Renal cortical epithelial cell (primary cell): ENCODE measurements around the gene RERG. TPM values are rescaled to one million over a fixed set of nuclear protein-coding genes. Genes with fewer than 3 reads are reported as not detected.
A peak's percentile ranks its signal among the peaks of the same experiment; 100 is the strongest.
"Not testable (repeated sequence)": the region's sequence is repeated elsewhere in the genome, so short reads cannot be mapped to it uniquely, and the experiment has no call there.

Source experiments
- DNase-seq: peaks from one replicate; pipeline ENCODE4 v3.0.0-alpha.2; 2011; ENCODE audit warnings: low read depth
- total RNA-seq: library from RNA; depleted of rRNA; stranded (reverse); fragments of >200 nt; gene quantifications from 2 replicates; pipeline ENCODE4 v1.2.3, GENCODE V29; 2014

Gene RERG
- 4.1 TPM in 1 of 2 replicates, not detected in the other for total RNA-seq

- DNase-seq, result peak; percentile 44
These were observed at the start of gene RERG for GRCh38 chr12:15220915-15221885. RERG (minus strand) TSS chr12:15221417; CDS start chr12:15217489, 3,928 bp downstream.

DNA sequence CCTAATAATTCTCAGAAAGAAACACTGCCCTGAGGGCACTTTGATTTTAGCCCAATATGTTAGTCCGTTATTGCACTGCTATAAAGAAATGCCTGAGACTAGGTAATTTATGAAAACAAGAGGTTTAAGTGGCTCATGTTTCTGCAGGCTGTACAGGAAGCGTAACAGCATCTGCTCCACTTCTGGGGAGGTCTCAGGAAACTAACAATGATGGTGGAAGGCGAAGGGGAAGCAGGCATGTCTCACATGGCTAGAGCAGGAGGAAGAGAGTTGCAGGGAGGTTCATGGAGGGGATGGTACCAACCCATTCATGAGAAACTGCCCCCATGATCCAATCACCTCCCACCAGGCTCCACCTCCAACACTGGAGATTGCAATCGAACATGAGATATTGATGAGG is 49.4 kb upstream of the RERG start:
- no peak for DNase-seq

- DNase-seq, result peak; percentile 78
These were observed 47.8 kb upstream of the RERG start for GRCh38 chr12:15268927-15269552.

DNA sequence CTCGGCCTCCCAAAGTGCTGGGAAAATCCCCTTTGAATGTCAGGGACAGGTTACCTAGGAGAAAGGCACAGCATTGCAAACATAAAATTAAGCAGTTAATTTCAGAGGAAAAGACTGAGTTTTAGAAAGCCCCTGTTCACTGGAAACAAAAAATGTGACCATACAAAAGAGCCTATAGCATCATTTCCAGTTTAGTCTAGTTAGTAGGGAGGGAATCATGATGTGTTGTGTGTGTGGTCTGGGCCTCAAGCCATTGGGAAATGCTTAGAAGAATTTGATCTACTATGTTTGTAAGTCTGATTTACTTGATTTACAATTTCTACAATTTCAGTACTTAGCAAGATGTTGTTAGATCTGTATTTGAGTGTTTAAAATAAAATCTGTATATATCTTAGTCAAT is 47.1 kb upstream of the RERG start:
- DNase-seq, result peak; percentile 6

DNA sequence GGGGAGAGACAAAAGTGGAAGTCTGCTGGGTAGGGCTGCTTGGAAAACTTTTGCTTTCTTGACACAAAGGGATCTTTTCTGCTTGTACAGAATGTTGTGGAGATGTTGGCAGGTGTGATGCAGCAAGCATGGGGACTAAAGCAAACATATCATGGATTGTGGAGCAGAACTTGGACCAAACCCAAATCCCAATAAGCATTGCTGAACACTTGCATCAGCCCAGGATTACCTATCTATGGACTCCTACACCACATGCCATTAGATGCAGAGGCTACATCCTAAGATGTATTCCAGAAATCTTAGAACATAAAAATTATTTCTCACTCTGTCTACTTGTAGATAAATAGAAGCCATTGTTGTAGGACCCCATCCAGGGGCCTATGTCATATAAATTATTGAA is 44.7 kb upstream of the RERG start:
- no peak for DNase-seq

- DNase-seq, result peak; percentile 91
These were observed 35.5 kb upstream of the RERG start for GRCh38 chr12:15256761-15257160.

DNA sequence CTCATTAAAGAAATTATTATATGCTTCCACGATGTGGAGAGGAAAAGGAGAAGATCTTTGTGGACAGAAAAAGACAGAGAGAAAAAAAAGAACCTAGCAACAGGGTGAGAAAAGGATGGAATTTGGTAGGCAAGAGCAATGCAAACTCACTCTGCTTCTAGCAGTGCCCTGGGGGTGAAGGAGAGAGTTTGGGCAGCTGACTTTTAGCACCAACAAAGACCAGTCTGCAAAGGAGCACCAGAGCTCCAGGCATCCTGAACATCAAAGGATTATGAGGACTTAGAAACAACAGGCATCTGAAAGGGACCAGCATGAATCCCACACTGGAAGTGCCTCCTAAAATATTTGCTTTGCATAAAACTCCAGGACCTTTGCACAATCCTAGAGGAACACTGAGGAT is 32.8 kb upstream of the RERG start:
- no peak for DNase-seq

DNA sequence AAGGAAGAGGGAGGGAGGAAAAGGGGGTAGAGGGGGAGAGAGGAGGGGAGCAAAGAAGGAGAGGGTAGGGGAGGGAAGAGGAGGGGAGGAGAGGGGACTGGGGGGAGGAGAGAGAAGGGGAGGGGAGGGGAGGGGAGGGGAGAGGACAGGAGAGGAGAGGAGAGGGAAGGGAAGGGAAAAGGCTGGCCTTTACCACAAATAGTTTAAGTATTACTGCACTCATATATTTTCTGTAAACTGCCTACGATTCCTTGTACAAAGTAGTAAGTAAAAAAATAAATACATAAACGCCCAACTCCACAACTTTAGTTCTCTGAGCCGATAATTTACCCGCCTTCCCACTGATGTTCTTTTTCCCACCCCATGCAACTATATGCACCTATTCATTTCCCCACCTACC is 23.7 kb upstream of the RERG start:
- no peak for DNase-seq

DNA sequence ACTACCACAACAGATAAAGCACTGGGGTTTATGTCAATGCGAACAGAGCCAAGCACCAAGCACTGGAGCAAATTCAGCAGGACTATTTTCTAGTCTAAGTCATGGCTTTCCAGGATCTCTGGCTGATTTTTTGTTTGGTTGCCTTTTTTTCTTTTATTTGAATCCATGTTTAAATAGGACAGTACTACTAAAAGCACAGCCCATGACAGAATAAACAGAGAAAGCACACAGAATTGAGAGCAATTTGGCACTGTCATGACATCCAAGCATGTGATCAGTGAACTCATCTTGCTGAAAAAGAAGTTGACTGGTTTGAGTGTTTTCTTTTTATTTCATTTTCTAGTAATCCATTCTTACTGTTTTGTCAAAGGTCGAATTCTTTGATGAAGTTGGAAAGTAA is 23.1 kb upstream of the RERG start:
- DNase-seq, result no peak

DNA sequence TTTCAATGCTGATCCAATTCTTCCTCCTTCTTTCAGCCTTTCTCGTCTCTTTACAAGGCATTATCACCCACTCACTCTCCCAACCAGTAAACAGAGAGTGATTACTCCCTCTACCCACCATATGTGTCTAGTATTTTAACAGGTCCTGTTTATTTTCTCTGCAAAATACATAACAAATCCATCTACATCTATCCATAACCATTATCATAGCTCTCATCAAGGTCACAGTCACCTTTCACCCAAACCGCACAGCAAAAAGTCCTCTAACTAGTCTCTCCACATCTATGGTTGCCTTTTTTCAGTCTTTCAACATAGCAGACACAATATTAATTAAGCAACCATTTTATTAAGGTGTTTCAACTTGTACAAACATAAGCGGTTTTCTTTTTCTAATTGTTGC is 21.9 kb upstream of the RERG start:
- DNase-seq, result no peak

DNA sequence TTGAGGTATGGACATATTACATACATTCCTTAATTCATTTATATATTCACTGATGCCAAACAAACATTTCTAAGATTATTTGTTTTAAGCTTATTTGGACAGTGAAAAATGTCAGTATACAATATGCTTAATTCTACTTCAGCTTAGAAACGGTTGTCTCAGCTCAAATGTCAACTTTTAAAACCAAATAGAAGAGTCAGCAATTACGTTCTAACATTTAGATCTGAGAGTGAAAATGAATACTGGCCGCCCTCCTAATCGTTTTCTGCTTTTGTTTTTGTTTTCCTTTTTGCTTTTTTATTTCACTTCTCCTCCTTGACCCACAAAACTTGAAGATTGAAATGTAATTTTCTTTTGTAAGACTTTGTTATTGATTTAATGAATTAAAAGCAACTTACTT is 19.7 kb upstream of the RERG start:
- DNase-seq, result no peak

- no peak for DNase-seq
These were observed 13.3 kb upstream of the RERG start for GRCh38 chr12:15234508-15234907.

GRCh38 chr12:15234011-15234410 is 12.8 kb upstream of the RERG start:
- DNase-seq, result no peak

- no peak for DNase-seq
These were observed 11.7 kb upstream of the RERG start for GRCh38 chr12:15232959-15233358.

GRCh38 chr12:15231493-15231892 is 10.3 kb upstream of the RERG start:
- no peak for DNase-seq

- DNase-seq, result no peak
These were observed 9.5 kb upstream of the RERG start for GRCh38 chr12:15230751-15231150.

DNA sequence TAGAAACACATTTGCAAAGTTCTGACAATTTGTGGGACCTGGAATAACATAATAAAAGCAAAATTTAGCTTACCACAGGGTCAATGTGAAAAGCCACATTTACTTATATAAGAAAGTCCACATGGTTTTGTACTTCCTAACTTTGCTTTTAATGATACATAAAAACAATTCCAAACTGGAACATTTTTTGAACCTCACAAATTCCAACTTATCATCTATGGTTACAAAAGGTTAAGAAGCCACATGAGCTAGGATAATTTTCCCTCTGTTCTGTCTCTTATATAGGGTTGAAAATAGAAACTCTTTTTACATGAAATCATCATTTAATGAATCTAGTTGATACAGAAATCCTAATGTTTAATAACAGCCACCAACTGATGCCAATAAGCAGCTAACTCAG is 8.9 kb upstream of the RERG start:
- DNase-seq, result no peak

DNA sequence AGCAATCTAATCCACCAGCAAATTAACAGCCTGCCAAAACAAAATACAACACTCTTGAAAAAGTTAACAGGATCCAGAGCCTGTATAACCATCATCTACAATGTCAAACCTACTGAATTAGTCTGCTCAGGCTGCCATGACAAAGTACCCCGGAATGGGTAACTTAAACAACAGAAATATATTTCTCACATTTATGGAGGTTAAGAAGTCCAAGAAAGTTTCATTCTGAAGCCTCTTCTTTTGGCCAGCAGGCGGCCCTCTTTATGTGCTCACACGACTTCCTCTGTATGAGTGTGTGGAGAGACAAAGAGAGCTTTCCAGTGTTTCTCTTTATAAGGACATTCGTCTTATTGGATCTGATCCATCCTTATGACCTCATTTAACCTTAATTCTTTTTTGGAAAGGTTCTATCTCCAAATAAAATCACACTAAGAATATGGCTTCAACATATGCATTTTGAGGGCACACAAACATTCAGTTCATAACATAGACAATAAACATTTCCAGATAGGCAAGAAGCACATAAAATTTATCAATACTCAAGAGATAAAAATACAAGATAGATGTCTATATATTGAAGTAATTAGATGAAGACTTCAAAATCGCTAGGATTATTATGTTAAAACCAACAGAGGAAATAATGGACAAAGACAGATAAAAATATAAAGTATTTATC is 5.9 kb upstream of the RERG start:
- peak; percentile 59 for DNase-seq

GRCh38 chr12:15225863-15226218 is 4.6 kb upstream of the RERG start:
- not testable (repeated sequence) for DNase-seq

DNA sequence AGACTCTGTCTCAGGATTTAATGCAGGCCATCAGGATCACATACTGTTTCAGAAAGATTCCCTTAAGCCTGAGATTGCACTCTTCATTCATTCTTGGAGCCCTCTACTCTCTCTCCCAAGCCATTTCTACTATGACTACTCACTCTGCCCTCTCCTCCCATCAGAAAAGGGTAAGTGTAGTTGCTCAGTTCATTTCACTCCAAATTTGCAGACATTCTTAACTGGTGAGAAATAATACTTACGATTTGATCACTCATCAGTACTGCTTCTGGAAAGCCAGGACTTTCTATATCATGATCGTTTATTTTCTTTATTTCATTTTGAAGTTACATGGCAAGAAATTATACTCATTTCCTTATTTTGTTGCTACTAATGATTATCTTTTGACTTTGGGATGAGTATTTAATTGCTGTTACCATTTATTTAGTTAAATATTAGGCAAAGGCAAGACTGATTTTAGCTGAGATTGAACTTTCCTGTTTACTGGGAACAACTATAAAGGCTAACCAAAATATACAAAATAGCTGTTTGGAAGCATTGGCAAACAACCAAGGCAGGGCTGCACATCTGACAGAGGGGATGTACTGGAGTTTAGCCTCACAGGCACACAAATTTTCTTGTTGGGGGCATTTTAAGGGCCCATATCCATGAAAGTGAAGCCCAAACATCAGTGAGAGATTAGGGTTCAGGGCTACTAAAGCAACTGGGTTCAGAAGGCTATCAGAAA is 4.1 kb upstream of the RERG start:
- DNase-seq, result no peak

DNA sequence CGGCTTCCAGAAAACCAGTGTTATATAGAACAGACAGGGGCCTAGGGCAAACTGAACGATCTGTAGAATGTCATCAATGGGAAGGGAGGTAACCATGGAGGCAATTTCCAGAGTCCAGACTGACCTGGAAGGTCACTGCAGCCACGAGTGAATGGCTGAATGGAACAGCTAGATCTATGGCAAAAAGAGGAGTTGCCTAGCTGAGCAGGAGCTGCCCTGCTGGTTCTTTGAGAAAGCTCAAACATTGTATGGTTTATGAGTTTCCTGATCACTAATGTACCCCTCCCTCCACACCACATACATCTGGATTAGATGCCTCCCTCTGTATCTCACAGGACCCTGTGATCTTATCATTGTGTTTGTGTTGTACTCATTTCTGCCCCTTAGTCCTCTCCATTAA is 1.0 kb upstream of the RERG start:
- no peak for DNase-seq

GRCh38 chr12:15220451-15220850 is 766 bp downstream of the RERG start:
- no peak for DNase-seq
